ENCODE results near the gene HOXD8.

DNA sequence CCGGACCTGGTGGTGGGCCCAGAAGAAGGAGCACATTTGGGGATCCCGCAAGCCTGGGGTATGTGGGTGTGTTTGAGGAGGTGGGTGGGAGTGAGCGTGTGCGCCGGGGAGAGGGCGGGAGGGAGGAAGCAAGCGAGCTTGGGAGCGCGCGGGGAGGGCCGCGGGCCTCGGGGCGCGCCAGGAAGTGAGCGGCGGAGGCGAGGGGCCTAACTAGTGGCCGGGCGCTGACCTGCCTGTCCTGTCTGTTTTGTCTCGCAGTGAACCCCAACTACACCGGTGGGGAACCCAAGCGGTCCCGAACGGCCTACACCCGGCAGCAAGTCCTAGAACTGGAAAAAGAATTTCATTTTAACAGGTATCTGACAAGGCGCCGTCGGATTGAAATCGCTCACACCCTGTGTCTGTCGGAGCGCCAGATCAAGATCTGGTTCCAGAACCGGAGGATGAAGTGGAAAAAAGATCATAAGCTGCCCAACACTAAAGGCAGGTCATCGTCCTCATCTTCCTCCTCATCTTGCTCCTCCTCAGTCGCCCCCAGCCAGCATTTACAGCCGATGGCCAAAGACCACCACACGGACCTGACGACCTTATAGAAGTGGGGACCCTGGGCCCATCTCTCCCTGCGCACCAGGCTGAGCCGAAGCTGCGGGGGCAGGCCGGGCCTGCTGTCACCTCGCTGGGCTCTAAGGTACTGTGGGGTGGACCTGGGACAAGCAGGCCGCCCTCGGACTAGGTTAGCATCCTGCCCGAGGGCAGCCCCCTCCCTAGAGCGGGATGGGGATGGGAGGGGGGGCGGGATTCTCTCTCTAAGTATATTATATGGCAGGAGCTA, 23.1 kb downstream of the HOXD8 start:
- TF ChIP-seq, protein P1, sequence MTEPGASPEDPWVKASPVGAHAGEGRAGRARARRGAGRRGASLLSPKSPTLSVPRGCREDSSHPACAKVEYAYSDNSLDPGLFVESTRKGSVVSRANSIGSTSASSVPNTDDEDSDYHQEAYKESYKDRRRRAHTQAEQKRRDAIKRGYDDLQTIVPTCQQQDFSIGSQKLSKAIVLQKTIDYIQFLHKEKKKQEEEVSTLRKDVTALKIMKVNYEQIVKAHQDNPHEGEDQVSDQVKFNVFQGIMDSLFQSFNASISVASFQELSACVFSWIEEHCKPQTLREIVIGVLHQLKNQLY (CRISPR knock-in tag; conservative IDR thresholded peaks at IDR 0.05) = no peak
- TF ChIP-seq, protein P2, sequence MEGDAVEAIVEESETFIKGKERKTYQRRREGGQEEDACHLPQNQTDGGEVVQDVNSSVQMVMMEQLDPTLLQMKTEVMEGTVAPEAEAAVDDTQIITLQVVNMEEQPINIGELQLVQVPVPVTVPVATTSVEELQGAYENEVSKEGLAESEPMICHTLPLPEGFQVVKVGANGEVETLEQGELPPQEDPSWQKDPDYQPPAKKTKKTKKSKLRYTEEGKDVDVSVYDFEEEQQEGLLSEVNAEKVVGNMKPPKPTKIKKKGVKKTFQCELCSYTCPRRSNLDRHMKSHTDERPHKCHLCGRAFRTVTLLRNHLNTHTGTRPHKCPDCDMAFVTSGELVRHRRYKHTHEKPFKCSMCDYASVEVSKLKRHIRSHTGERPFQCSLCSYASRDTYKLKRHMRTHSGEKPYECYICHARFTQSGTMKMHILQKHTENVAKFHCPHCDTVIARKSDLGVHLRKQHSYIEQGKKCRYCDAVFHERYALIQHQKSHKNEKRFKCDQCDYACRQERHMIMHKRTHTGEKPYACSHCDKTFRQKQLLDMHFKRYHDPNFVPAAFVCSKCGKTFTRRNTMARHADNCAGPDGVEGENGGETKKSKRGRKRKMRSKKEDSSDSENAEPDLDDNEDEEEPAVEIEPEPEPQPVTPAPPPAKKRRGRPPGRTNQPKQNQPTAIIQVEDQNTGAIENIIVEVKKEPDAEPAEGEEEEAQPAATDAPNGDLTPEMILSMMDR (IDR thresholded peaks at IDR 0.05 in 2 of 3, conservative IDR thresholded peaks at IDR 0.05 in 1 of 3; ENCODE audit: insufficient read depth in 2 of 3, low read depth in 1 of 3, low read length in 3 of 3) = no peak
- TF ChIP-seq, protein P3, sequence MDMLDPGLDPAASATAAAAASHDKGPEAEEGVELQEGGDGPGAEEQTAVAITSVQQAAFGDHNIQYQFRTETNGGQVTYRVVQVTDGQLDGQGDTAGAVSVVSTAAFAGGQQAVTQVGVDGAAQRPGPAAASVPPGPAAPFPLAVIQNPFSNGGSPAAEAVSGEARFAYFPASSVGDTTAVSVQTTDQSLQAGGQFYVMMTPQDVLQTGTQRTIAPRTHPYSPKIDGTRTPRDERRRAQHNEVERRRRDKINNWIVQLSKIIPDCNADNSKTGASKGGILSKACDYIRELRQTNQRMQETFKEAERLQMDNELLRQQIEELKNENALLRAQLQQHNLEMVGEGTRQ (CRISPR knock-in tag; IDR thresholded peaks at IDR 0.05) = no peak
- TF ChIP-seq NCOA1 (IDR thresholded peaks at IDR 0.05; ENCODE audit: low read depth) = no peak
- TF ChIP-seq TAF1 (IDR thresholded peaks at IDR 0.05; ENCODE audit: control insufficient read depth, extremely low read depth, insufficient read depth, low read length, severe bottlenecking) = no peak
- TF ChIP-seq ASH1L (IDR thresholded peaks at IDR 0.05; ENCODE audit: borderline replicate concordance, low read depth, partially characterized antibody) = no peak

Measured in K562 (cell line).